SK-N-MC (cell line): Measurements from ENCODE around the gene ZNF430.

Experiments used
- EZH2 ChIP-seq: fragments of 200-600 bp; sonication (generic); IDR thresholded peaks from one replicate; pipeline ENCODE4 v1.6.1; 2017; ENCODE audit warnings: antibody characterized with exemption
- POLR2AphosphoS5 ChIP-seq: IDR thresholded peaks from 2 replicates; pipeline ENCODE4 v1.6.1; 2012; ENCODE audit warnings: mild to moderate bottlenecking, low read depth, low read length, borderline replicate concordance

GRCh38 chr19:21087871-21088270 is 67.4 kb downstream of the ZNF430 start:
- TF ChIP-seq EZH2 = no peak
- no peak for TF ChIP-seq POLR2AphosphoS5
